Stomach (tissue), 4 donors: ENCODE data around the gene CEP72.
"Not testable (repeated sequence)": the region's sequence is repeated elsewhere in the genome, so short reads cannot be mapped to it uniquely, and the experiment has no call there.

ENCODE experiments used
- EP300 ChIP-seq: sonication (generic); formaldehyde crosslinking; IDR thresholded peaks from one replicate; pipeline ENCODE4 v1.6.1; 2017; ENCODE audit warnings: antibody characterized with exemption
- POLR2A ChIP-seq, 4 donors: fragments of 450-650 bp; IDR thresholded peaks; one replicate each; pipeline ENCODE4 v1.6.1; 2016; ENCODE audit warnings: antibody characterized with exemption in 4 of 4, control low read depth in 2 of 4, mild to moderate bottlenecking in 1 of 4, moderate library complexity in 1 of 4

- TF ChIP-seq EP300; POLR2A (IDR thresholded peaks at IDR 0.05): not testable (repeated sequence)
Measured at GRCh38 chr5:694042-694431, 81.9 kb downstream of the CEP72 start.
